Adrenal gland (tissue), 5 donors: ENCODE measurements around the gene TBL1XR1.

ENCODE experiments used
- POLR2A ChIP-seq, 2 donors: fragments of 450-650 bp; IDR thresholded peaks; one replicate each; pipeline ENCODE4 v1.6.1; 2017; ENCODE audit warnings: antibody characterized with exemption in 2 of 2, mild to moderate bottlenecking in 2 of 2, moderate library complexity in 1 of 2
- TF ChIP-seq, protein P1 (sequence below), 6 experiments: fragments of 450-650 bp in 4 of 6; fragments of 200-600 bp in 2 of 6; sonication (generic) in 1 of 6; IDR thresholded peaks; 1 replicate in 5 of 6; 2 replicates in 1 of 6; pipeline versions ENCODE4 v1.5.1 to v1.8.0; 2016 to 2021; ENCODE audit warnings: antibody characterized with exemption in 6 of 6, mild to moderate bottlenecking in 2 of 6, moderate library complexity in 1 of 6
- donor health status: DM: no; HTN: no; CAD: no.

DNA sequence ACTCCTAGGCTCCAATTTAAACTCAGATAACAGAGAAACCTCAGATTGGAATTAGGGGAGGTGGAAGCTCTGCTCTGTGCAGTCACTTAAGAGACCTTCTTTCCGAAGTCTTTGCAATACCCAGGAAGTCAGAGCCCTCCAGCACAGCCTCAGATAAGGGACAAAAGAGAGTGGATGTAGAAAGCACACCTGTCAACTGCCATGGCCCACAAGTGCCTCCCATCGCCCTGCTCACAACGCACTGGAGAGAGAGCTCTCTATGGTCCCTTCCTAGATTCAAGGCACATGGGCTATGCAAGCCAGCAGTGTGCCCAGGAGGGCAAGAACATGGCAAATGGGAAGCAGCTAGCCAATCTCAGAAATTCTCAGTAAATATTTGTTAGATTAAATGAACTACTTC, 47.3 kb upstream of the TBL1XR1 start:
- TF ChIP-seq, protein P1, sequence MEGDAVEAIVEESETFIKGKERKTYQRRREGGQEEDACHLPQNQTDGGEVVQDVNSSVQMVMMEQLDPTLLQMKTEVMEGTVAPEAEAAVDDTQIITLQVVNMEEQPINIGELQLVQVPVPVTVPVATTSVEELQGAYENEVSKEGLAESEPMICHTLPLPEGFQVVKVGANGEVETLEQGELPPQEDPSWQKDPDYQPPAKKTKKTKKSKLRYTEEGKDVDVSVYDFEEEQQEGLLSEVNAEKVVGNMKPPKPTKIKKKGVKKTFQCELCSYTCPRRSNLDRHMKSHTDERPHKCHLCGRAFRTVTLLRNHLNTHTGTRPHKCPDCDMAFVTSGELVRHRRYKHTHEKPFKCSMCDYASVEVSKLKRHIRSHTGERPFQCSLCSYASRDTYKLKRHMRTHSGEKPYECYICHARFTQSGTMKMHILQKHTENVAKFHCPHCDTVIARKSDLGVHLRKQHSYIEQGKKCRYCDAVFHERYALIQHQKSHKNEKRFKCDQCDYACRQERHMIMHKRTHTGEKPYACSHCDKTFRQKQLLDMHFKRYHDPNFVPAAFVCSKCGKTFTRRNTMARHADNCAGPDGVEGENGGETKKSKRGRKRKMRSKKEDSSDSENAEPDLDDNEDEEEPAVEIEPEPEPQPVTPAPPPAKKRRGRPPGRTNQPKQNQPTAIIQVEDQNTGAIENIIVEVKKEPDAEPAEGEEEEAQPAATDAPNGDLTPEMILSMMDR (IDR thresholded peaks at IDR 0.05), result no peak
- no peak for TF ChIP-seq POLR2A (IDR thresholded peaks at IDR 0.05)
